Heart right ventricle (tissue), 16 donors: ENCODE measurements around the gene MAP2K5. TPM values are rescaled to one million over a fixed set of nuclear protein-coding genes. Genes with fewer than 3 reads are reported as not detected.

Experiments used
- ATAC-seq, 8 donors: fragments of 200-7000 bp; cut with Tn5 transposase; one replicate each; pipeline ENCODE4 v1.9.1; 2020; ENCODE audit warnings: mild to moderate bottlenecking in 8 of 8, moderate library complexity in 8 of 8, moderate number of reproducible peaks in 1 of 8
- DNase-seq, 2 donors: peaks; one replicate each; pipeline ENCODE4 v3.0.0-alpha.2; 2020
- H3K27ac ChIP-seq, 10 donors: fragments of 200-600 bp; sonication (generic) in 2 of 10; one replicate each; pipeline versions ENCODE4 v1.5.0 to v1.8.0; 2020 to 2022; ENCODE audit warnings: mild to moderate bottlenecking in 3 of 10
- H3K27me3 ChIP-seq, 7 donors: fragments of 200-600 bp; one replicate each; pipeline ENCODE4 v1.8.0; 2021 to 2022; ENCODE audit warnings: mild to moderate bottlenecking in 2 of 7
- H3K36me3 ChIP-seq, 9 donors: fragments of 200-600 bp; sonication (generic) in 1 of 9; one replicate each; pipeline versions ENCODE4 v1.5.0 to v1.8.0; 2020 to 2022; ENCODE audit warnings: mild to moderate bottlenecking in 2 of 9
- H3K4me1 ChIP-seq, 9 donors: fragments of 200-600 bp; sonication (generic) in 1 of 9; one replicate each; pipeline versions ENCODE4 v1.5.0 to v1.8.0; 2020 to 2022; ENCODE audit warnings: mild to moderate bottlenecking in 4 of 9
- H3K4me3 ChIP-seq, 10 donors: fragments of 200-600 bp; sonication (generic) in 2 of 10; one replicate each; pipeline versions ENCODE4 v1.5.0 to v1.8.0; 2020 to 2022; ENCODE audit warnings: mild to moderate bottlenecking in 7 of 10, moderate library complexity in 2 of 10
- H3K9me3 ChIP-seq, 11 donors: fragments of 200-600 bp in 10 of 11; sonication (generic) in 2 of 11; one replicate each; pipeline versions ENCODE4 v1.5.0 to v1.8.0; 2013 to 2022; ENCODE audit warnings: mild to moderate bottlenecking in 2 of 11, control low read depth in 1 of 11, moderate library complexity in 1 of 11
- CTCF ChIP-seq, 9 donors: fragments of 200-600 bp; sonication (generic) in 2 of 9; IDR thresholded peaks; one replicate each; pipeline versions ENCODE4 v1.5.0 to v1.8.0; 2021 to 2022; ENCODE audit warnings: antibody characterized with exemption in 9 of 9, mild to moderate bottlenecking in 5 of 9, moderate library complexity in 1 of 9
- WGBS, 2 donors: extraction: QIAGEN DNeasy Blood & Tissue Kit; methylation state at CpG; one replicate each; pipeline ENCODE4 v1.1.7; 2013; ENCODE audit warnings: inconsistent platforms in 1 of 2; 5-methylcytosine and 5-hydroxymethylcytosine counted together
- intact Hi-C, 10 donors: fragments of 100-400 bp; cut with DNase I; formaldehyde crosslinking; loops; one replicate each; pipeline versions ENCODE4 v1.11.1 to v1.14.2; 2022
- polyA plus RNA-seq, 2 donors: library from polyadenylated mRNA; stranded (reverse); fragments of 200-250 nt; gene quantifications; one replicate each; pipeline ENCODE4 v1.2.3, GENCODE V29; 2013
- total RNA-seq, 10 donors: library from RNA; stranded (reverse); fragmentation: NEBNext Ultra II Directional in 3 of 10; extraction: Animal tissue kit (Norgen Biotek cat#: 25700) in 3 of 10; gene quantifications; one replicate each; pipeline versions ENCODE4 v1.2.1 to v1.2.4, GENCODE V29; 2021 to 2023
- donor health status: Arrhythmogenic right ventricular cardiomyopathy.
- donor health status: ischemic (EF 13 %, LVEDD 7.1; RV severe dilation, severe dysfunction).
- donor health status: healthy with polysubstance abuse.
- donor health status: DM: no; HTN: yes; CAD: no.
- donor health status: DM: no; HTN: no; CAD: no.
- donor health status: ischemic (EF 25% LVEDD 6.9; RV normal size, moderate dysfunction).
- donor health status: ischemic (EF 25% LVEDD 5.7; RV mildly dilated, moderate dysfunction).
- donor health status: healthy.
- donor health status: DM: yes; HTN: yes; CAD: no.
- donor health status: Ischemic cardiomyopathy.
- donor health status: ischemic (EF 35%, LVEDD 5.7; RV mildly dilated, moderate dysfunction).
- donor health status: nonischemic (EF 11% LVEDD 7.7; RV severe dilation, severe dysfunction).
- donor health status: DM: yes; HTN: yes; CAD: no.
- donor health status: PGD.
- donor health status: ischemic (EF 29% LVEDD 5.4; RV normal size, mild dysfunction).
- donor health status: nonischemic (EF 23%, LVEDD 6.1; RV moderate dilation, normal function).

Gene MAP2K5
- total and polyA plus RNA-seq, 12 donors, result 7.7 to 34.3 (median 21.0) TPM

DNA sequence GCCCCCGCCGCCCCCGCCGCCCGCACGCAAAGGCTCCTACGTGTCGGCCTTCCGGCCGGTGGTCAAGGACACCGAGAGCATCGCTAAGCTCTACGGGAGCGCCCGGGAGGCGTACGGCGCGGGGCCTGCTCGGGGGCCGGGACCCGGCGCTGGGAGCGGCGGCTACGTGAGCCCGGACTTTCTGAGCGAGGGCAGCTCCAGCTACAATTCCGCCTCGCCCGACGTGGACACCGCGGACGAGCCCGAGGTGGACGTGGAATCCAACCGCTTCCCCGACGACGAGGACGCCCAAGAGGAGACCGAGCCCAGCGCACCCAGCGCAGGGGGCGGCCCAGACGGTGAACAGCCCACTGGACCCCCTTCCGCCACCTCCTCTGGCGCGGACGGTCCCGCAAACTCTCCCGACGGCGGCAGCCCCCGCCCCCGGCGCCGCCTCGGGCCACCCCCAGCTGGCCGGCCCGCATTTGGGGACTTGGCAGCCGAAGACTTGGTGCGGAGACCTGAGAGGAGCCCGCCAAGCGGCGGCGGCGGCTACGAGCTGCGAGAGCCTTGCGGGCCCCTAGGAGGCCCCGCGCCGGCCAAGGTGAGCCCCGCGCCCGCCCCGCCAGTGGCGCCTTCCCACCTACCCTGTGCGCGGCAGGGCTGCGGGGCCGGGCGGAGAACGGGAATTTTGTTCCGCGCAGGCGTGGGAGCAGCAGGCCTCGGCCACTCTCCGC lies 285.2 kb downstream of the MAP2K5 start:
- intact Hi-C loops, result no loop called here
- Histone ChIP-seq H3K36me3 (peaks cover 0 to 7% (median 0%) of the 10 kb centered on the region in 9 donors), H3K27me3 (peaks cover 86 to 100% (median 100%) of the 10 kb centered on the region in 7 donors), H3K9me3 (no peaks in the 10 kb centered on the region), H3K27ac (no peak overlapping the region), H3K4me1 (peaks cover 10 to 74% (median 50%) of the 10 kb centered on the region in 9 donors), H3K4me3 (peak overlapping the region in 8 of 10 donors; percentile 10 to 31 (median 18))
- no peak for TF ChIP-seq CTCF (IDR thresholded peaks at IDR 0.05)
- WGBS, 2 donors, result 2 to 3% methylated on average over 91 of the region's 91 CpGs
- ATAC-seq, result no peak
- DNase-seq, result no peak

DNA sequence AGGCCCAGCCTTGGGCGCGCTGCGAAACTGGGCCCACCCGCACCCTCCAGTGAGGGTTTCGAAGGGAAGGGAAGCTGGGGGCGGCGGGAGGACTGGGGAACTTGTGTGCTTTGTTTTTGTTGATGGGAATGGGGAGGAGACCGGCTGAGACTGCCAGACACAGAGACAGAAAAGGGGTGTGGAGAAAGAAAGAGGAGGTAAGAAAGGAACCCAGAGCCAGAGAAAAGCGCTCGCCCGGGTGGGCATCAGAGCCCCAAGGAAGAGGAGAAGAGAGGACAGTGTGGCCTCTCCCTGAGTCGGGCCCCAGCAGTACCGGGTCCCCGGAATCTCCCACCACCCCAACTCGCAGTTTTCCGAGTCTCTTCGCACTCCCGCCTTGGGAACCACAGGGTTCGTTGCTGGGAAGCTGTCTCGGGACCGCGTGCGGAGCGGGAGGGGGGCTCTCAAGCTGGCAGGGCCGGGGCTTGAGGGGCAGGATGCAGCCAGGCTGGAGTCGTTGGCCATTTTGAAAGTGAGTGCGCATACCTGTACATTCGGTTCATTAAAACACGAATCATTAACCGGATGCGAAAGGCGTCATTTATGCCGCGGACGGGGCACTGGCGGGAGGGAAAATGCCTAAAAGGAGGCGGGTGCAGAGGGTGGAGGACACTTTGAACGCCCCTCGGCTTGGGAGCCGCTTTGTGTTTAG lies 285.9 kb downstream of the MAP2K5 start:
- H3K4me1 ChIP-seq, result peaks cover 10 to 78% (median 57%) of the 10 kb centered on the region in 9 donors
- H3K9me3 ChIP-seq, result no peaks in the 10 kb centered on the region
- WGBS, 2 donors, result 3 to 5% methylated on average over 40 of the region's 40 CpGs
- peaks cover 0 to 7% (median 0%) of the 10 kb centered on the region in 9 donors for H3K36me3 ChIP-seq
- no peak for ATAC-seq
- TF ChIP-seq CTCF (IDR thresholded peaks at IDR 0.05), result no peak
- H3K27me3 ChIP-seq, result peaks cover 85 to 100% (median 100%) of the 10 kb centered on the region in 7 donors
- intact Hi-C loops, result no loop called here
- no peak for DNase-seq
- peak overlapping the region in 8 of 10 donors; percentile 10 to 31 (median 18) for H3K4me3 ChIP-seq
- no peak overlapping the region for H3K27ac ChIP-seq

DNA sequence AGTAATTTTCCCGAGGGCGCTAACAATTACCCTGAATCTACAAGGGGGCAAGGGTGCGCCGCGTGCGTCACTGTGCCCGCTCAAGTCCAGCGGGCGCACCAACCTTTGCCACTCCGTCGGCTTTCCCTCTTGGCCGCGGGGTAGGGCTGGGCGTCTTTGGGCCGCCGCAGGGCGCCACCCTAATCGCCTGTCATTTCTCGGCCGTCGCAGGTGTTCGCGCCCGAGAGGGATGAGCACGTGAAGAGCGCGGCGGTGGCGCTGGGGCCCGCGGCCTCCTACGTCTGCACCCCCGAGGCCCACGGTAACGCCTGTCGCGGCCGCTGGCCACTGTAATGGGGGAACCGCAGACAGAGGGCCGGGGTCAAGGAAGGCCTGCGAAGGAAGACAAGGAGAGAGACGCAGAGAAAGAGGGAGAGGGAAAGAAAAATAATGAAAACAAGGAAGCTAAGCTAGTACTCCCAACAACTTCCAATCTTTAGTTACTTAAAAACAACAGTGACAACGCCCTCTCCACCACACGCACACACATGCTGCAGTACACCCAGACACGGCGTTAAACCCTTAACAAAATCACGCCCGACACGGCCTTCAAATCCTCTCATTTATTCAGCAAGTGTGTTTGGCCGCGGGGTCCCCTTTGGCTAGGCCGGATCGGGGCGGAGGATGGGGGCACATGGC lies 286.6 kb downstream of the MAP2K5 start:
- WGBS, 2 donors, result 4 to 5% methylated on average over 54 of the region's 54 CpGs
- Histone ChIP-seq H3K4me1 (peaks cover 17 to 78% (median 63%) of the 10 kb centered on the region in 9 donors), H3K36me3 (peaks cover 0 to 7% (median 0%) of the 10 kb centered on the region in 9 donors), H3K4me3 (peak overlapping the region in 3 of 10 donors; percentile 2 to 25 (median 16)), H3K27me3 (peaks cover 85 to 100% (median 100%) of the 10 kb centered on the region in 7 donors), H3K27ac (no peak overlapping the region), H3K9me3 (no peaks in the 10 kb centered on the region)
- no peak for ATAC-seq
- intact Hi-C loops, result no loop called here
- TF ChIP-seq CTCF (IDR thresholded peaks at IDR 0.05), result no peak
- DNase-seq, result no peak
